Effector memory CD4-positive, alpha-beta T cell (primary cell): ENCODE measurements around the gene TKTL1.
"Not testable (repeated sequence)": the region's sequence is repeated elsewhere in the genome, so short reads cannot be mapped to it uniquely, and the experiment has no call there.

ENCODE experiments used
- DNase-seq, 3 donors: peaks; one replicate each; pipeline ENCODE4 v3.0.0-alpha.2; 2020
- H3K27ac ChIP-seq: 2 replicates; pipeline ENCODE4 v1.7.0; 2013; ENCODE audit warnings: mild to moderate bottlenecking, low read length, moderate library complexity; ENCODE audit not compliant: insufficient read depth, poor library complexity, severe bottlenecking
- H3K27me3 ChIP-seq: replicated peaks from 2 replicates; pipeline ENCODE4 v1.7.0; 2013; ENCODE audit warnings: mild to moderate bottlenecking, low read length; ENCODE audit not compliant: insufficient read depth, control insufficient read depth, poor library complexity, severe bottlenecking
- H3K36me3 ChIP-seq: 2 replicates; pipeline ENCODE4 v1.7.0; 2013; ENCODE audit warnings: mild to moderate bottlenecking, low read length, moderate library complexity; ENCODE audit not compliant: control insufficient read depth, insufficient read depth
- H3K4me1 ChIP-seq: 2 replicates; pipeline ENCODE4 v1.7.0; 2013; ENCODE audit warnings: low read length, mild to moderate bottlenecking; ENCODE audit not compliant: control insufficient read depth, insufficient read depth, poor library complexity, severe bottlenecking
- H3K4me3 ChIP-seq: 2 replicates; pipeline ENCODE4 v1.7.0; 2013; ENCODE audit warnings: low read length, low read depth, mild to moderate bottlenecking; ENCODE audit not compliant: insufficient read depth, poor library complexity, severe bottlenecking
- H3K9me3 ChIP-seq: 2 replicates; pipeline ENCODE4 v1.7.0; 2013; ENCODE audit warnings: mild to moderate bottlenecking, low read length, moderate library complexity; ENCODE audit not compliant: control insufficient read depth
- total RNA-seq, 3 donors: gene quantifications; one replicate each; lab custom pipeline; 2026; lab: John Stamatoyannopoulos, UW

TKTL1 gene, protein sequence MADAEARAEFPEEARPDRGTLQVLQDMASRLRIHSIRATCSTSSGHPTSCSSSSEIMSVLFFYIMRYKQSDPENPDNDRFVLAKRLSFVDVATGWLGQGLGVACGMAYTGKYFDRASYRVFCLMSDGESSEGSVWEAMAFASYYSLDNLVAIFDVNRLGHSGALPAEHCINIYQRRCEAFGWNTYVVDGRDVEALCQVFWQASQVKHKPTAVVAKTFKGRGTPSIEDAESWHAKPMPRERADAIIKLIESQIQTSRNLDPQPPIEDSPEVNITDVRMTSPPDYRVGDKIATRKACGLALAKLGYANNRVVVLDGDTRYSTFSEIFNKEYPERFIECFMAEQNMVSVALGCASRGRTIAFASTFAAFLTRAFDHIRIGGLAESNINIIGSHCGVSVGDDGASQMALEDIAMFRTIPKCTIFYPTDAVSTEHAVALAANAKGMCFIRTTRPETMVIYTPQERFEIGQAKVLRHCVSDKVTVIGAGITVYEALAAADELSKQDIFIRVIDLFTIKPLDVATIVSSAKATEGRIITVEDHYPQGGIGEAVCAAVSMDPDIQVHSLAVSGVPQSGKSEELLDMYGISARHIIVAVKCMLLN
- total RNA-seq = 3.9 to 41.3 (median 4.5) reads per million in 3 donors

DNA sequence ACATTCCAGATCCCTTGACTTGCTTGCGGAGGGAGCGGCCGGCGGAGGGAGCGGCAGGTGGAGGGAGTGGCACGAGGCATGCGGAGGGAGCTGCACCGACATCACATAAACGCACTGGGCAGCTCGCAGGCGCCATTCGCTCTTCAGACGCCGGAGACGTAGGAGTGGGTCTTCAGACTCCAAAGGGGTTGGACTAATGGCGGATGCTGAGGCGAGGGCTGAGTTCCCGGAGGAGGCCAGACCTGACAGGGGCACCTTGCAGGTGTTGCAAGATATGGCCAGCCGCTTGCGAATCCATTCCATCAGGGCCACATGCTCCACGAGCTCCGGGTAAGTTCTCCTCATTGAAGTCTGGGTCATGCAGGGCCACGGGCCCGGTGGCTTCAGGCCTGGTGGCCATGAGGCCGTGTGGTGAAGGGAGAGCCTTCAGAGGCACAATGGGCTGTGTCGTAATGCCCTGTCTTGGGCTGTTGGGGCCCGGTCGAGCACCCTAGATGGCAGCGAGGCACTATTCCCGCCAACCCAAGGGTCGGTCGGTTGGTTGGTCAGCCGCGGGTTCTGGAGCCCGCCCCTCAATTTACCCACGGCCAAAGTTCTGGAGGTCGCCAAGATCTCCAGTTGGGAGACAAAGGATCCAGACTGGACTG lies at the start of gene TKTL1:
TSS of gene TKTL1 (plus strand) at position 132 of the 647 bp plus-strand sequence. CDS start at position 197, 65 bp downstream.
- no peaks in the 10 kb centered on the region for H3K36me3 ChIP-seq
- H3K4me1 ChIP-seq = no peaks in the 10 kb centered on the region
- H3K4me3 ChIP-seq = no peak within 1 kb of the TSS
- no peaks in the 10 kb centered on the region for H3K9me3 ChIP-seq
- H3K27me3 ChIP-seq = no peaks in the 10 kb centered on the region
- H3K27ac ChIP-seq = no peak within 1 kb of the TSS
- DNase-seq = no peak

DNA sequence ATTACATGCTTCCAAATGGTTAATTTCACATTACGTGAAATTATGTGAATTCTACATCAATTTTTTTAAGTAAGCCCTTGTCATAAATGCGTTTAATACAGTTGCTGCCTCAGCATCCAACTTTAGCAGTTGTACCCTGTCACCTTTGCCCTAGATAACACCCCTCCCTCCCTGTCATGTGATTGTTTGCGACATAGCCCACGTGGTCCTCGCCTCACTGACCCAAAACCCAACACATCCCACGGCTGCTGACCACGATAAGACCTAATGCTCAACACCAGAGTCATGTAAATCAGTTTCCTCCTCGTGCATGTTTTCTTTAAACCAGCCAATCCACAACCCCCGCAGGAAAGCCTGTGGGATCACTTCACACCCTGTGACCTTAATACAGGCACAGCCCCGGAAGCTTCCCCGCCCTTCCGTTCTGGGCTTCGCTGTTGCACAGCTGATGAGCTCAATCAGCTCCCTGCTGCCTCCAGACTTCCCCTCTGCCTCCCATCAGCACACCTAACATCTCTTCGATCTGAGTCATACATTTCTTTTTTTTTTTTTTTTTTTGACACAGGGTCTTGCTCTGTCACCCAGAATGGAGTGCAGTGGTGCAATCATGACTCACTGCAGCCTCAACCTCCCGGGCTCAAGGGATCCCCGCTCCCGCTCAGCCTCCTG lies 48.1 kb upstream of the TKTL1 start:
- not testable (repeated sequence) for H3K9me3 ChIP-seq, H3K4me1 ChIP-seq, H3K4me3 ChIP-seq, H3K27ac ChIP-seq, H3K36me3 ChIP-seq, H3K27me3 ChIP-seq, DNase-seq

- H3K27ac ChIP-seq, H3K4me1 ChIP-seq, H3K36me3 ChIP-seq, DNase-seq, H3K9me3 ChIP-seq, H3K4me3 ChIP-seq, H3K27me3 ChIP-seq: not testable (repeated sequence)
Measured at GRCh38 chrX:154248076-154248475, 47.5 kb upstream of the TKTL1 start.

DNA sequence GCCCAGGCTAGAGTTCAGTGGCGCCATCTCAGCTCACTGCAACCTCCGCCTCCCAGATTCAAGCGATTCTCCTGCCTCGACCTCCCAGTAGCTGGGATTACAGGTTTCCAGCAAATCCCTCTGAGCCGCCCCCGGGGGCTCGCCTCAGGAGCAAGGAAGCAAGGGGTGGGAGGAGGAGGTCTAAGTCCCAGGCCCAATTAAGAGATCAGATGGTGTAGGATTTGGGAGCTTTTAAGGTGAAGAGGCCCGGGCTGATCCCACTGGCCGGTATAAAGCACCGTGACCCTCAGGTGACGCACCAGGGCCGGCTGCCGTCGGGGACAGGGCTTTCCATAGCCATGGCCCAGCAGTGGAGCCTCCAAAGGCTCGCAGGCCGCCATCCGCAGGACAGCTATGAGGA lies 38.3 kb upstream of the TKTL1 start, which contains the start of gene OPN1MW3:
TSS of gene OPN1MW3 (plus strand) at position 301 of the 400 bp plus-strand sequence. CDS start at position 339, 38 bp downstream.
- not testable (repeated sequence) for H3K4me3 ChIP-seq, H3K36me3 ChIP-seq, DNase-seq, H3K4me1 ChIP-seq, H3K9me3 ChIP-seq, H3K27me3 ChIP-seq, H3K27ac ChIP-seq

- DNase-seq, H3K4me1 ChIP-seq, H3K27me3 ChIP-seq, H3K27ac ChIP-seq, H3K9me3 ChIP-seq, H3K36me3 ChIP-seq, H3K4me3 ChIP-seq: not testable (repeated sequence)
Measured at GRCh38 chrX:154258711-154259110, 36.9 kb upstream of the TKTL1 start.

DNA sequence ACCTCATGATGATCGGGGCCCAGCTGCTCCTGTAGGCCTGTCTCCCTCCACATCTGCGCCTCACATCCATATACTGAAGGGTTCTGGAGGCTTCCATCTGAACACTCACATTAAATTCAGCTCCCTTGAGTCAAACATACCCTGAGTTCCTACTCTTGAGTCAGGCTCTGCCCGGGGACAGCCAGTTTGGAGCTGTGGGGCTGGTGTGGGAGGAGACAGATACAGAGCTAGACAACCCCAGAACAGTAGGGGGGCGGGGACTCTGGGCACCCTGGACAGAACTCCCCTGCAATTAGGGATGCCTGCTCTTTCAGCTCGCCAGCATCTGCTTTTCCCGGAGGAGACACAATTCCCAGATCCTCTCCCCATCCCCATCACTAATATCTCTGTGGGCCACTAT lies 32.5 kb upstream of the TKTL1 start:
- not testable (repeated sequence) for H3K4me3 ChIP-seq, H3K27me3 ChIP-seq, H3K27ac ChIP-seq, H3K9me3 ChIP-seq, H3K36me3 ChIP-seq, H3K4me1 ChIP-seq, DNase-seq

- not testable (repeated sequence) for DNase-seq, H3K36me3 ChIP-seq, H3K27me3 ChIP-seq, H3K27ac ChIP-seq, H3K9me3 ChIP-seq, H3K4me1 ChIP-seq, H3K4me3 ChIP-seq
Measured at GRCh38 chrX:154269245-154269644, 26.4 kb upstream of the TKTL1 start.

DNA sequence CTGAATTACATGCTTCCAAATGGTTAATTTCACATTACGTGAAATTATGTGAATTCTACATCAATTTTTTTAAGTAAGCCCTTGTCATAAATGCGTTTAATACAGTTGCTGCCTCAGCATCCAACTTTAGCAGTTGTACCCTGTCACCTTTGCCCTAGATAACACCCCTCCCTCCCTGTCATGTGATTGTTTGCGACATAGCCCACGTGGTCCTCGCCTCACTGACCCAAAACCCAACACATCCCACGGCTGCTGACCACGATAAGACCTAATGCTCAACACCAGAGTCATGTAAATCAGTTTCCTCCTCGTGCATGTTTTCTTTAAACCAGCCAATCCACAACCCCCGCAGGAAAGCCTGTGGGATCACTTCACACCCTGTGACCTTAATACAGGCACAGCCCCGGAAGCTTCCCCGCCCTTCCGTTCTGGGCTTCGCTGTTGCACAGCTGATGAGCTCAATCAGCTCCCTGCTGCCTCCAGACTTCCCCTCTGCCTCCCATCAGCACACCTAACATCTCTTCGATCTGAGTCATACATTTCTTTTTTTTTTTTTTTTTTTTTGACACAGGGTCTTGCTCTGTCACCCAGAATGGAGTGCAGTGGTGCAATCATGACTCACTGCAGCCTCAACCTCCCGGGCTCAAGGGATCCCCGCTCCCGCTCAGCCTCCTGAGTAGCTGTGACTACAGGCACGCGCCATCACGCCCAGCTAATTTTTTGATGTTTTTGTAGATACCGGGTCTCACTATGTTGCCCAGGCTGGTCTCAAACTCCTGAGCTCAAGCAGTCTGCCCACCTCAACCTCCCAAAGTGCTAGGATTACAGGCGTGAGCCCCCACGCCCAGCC lies 10.9 kb upstream of the TKTL1 start:
- not testable (repeated sequence) for H3K4me1 ChIP-seq, H3K27ac ChIP-seq, H3K36me3 ChIP-seq, H3K9me3 ChIP-seq, H3K27me3 ChIP-seq, H3K4me3 ChIP-seq, DNase-seq

DNA sequence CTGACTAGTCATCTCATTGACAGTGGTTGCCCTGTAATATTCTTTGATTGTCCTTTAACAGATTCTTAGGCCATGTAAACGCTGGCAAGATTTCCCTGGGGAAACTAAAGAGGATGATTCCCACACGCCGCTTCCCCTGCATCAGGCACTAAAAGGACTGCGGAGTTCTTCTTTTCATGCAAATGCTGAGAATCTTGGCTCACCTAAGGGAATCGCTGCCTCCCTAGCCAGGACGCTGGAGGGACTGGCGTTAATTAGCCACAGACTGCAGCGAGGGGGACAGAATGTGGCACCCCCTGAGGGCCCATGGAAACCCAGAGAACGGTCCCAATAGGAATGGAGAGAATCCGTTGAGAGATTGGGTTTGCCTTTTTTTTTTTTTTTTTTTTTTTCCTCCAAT lies 9.2 kb upstream of the TKTL1 start:
- not testable (repeated sequence) for H3K4me3 ChIP-seq, H3K9me3 ChIP-seq, H3K27ac ChIP-seq, H3K4me1 ChIP-seq, H3K27me3 ChIP-seq, DNase-seq, H3K36me3 ChIP-seq
